GM23248 (cell line): ENCODE measurements around the gene IGFBP4. TPM values are rescaled to one million over a fixed set of nuclear protein-coding genes. Genes with fewer than 3 reads are reported as not detected.

Source experiments
- DNase-seq: peaks from one replicate; pipeline ENCODE4 v3.0.0-alpha.2; 2015
- H2AFZ ChIP-seq: fragments of 200-600 bp; sonication (generic); 2 replicates; pipeline ENCODE4 v1.6.1; 2016; ENCODE audit warnings: antibody characterized with exemption
- H3F3A ChIP-seq: fragments of 200-600 bp; sonication (generic); 2 replicates; pipeline ENCODE4 v1.6.1; 2016; ENCODE audit warnings: mild to moderate bottlenecking, antibody characterized with exemption, mixed run types; ENCODE audit not compliant: insufficient read depth
- H3K27ac ChIP-seq: fragments of 200-600 bp; sonication (generic); 2 replicates; pipeline ENCODE4 v1.5.1; 2016; ENCODE audit warnings: mild to moderate bottlenecking
- H3K27me3 ChIP-seq: fragments of 200-600 bp; sonication (generic); replicated peaks from 2 replicates; pipeline ENCODE4 v1.6.1; 2016; ENCODE audit warnings: mild to moderate bottlenecking; ENCODE audit not compliant: insufficient read depth
- H3K36me3 ChIP-seq: fragments of 200-600 bp; sonication (generic); 2 replicates; pipeline ENCODE4 v1.6.1; 2016; ENCODE audit warnings: low read depth, mild to moderate bottlenecking
- H3K4me1 ChIP-seq: fragments of 200-600 bp; sonication (generic); 2 replicates; pipeline ENCODE4 v1.6.1; 2016; ENCODE audit warnings: mild to moderate bottlenecking; ENCODE audit not compliant: insufficient read depth
- H3K4me2 ChIP-seq: fragments of 200-600 bp; sonication (generic); one replicate; pipeline ENCODE4 v1.6.1; 2016; ENCODE audit warnings: mild to moderate bottlenecking; ENCODE audit not compliant: unreplicated experiment
- H3K4me3 ChIP-seq: fragments of 200-600 bp; sonication (generic); 2 replicates; pipeline ENCODE4 v1.5.1; 2016; ENCODE audit warnings: mild to moderate bottlenecking
- H3K79me2 ChIP-seq: fragments of 200-600 bp; sonication (generic); 2 replicates; pipeline ENCODE4 v1.6.1; 2016; ENCODE audit warnings: mild to moderate bottlenecking; ENCODE audit not compliant: insufficient read depth
- H3K9ac ChIP-seq: fragments of 200-600 bp; sonication (generic); 2 replicates; pipeline ENCODE4 v1.6.1; 2016; ENCODE audit warnings: mild to moderate bottlenecking
- H3K9me2 ChIP-seq: fragments of 200-600 bp; sonication (generic); 2 replicates; pipeline ENCODE4 v1.6.1; 2016; ENCODE audit warnings: mixed run types, mild to moderate bottlenecking, moderate library complexity; ENCODE audit not compliant: insufficient read depth
- H3K9me3 ChIP-seq: fragments of 200-600 bp; sonication (generic); one replicate; pipeline ENCODE4 v1.6.1; 2017; ENCODE audit warnings: low read depth
- H4K20me1 ChIP-seq: fragments of 200-600 bp; sonication (generic); 2 replicates; pipeline ENCODE4 v1.6.0; 2016; ENCODE audit not compliant: insufficient read depth
- EZH2 ChIP-seq: fragments of 200-600 bp; sonication (generic); IDR thresholded peaks from 2 replicates; pipeline ENCODE4 v1.6.1; 2018; ENCODE audit warnings: antibody characterized with exemption, mild to moderate bottlenecking; ENCODE audit not compliant: insufficient read depth, poor library complexity, severe bottlenecking
- EZH2phosphoT487 ChIP-seq: fragments of 200-600 bp; sonication (generic); IDR thresholded peaks from 2 replicates; pipeline ENCODE4 v1.6.1; 2018; ENCODE audit warnings: antibody characterized with exemption, moderate library complexity, mild to moderate bottlenecking, low read depth; ENCODE audit not compliant: insufficient read depth
- WGBS, 2 experiments: methylation state at CpG; one replicate each; pipeline ENCODE4 v1.1.6; 2015 to 2017; ENCODE audit warnings: low lambda C conversion rate in 2 of 2, low coverage in 1 of 2; ENCODE audit errors: missing lambda C conversion rate in 2 of 2; 5-methylcytosine and 5-hydroxymethylcytosine counted together
- in situ Hi-C: fragments of 300-500 bp; cut with MboI; formaldehyde crosslinking; loops from 2 replicates; pipeline ENCODE4 v1.15.0; 2020
- polyA plus RNA-seq: library from polyadenylated mRNA; unstranded; fragments of >200 nt; fragmentation: Nextera tagmentation; extraction: Ambion mirVana; gene quantifications from 2 replicates; pipeline ENCODE4 v1.2.1, GENCODE V29; 2016
- total RNA-seq: library from RNA; depleted of rRNA; stranded (reverse); fragments of >200 nt; shearing (Covaris generic); gene quantifications from 2 replicates; pipeline ENCODE4 v1.2.3, GENCODE V29; 2014

Gene IGFBP4
- total and polyA plus RNA-seq, 2 experiments from 2014 or later, result 408 to 1,209 TPM

DNA sequence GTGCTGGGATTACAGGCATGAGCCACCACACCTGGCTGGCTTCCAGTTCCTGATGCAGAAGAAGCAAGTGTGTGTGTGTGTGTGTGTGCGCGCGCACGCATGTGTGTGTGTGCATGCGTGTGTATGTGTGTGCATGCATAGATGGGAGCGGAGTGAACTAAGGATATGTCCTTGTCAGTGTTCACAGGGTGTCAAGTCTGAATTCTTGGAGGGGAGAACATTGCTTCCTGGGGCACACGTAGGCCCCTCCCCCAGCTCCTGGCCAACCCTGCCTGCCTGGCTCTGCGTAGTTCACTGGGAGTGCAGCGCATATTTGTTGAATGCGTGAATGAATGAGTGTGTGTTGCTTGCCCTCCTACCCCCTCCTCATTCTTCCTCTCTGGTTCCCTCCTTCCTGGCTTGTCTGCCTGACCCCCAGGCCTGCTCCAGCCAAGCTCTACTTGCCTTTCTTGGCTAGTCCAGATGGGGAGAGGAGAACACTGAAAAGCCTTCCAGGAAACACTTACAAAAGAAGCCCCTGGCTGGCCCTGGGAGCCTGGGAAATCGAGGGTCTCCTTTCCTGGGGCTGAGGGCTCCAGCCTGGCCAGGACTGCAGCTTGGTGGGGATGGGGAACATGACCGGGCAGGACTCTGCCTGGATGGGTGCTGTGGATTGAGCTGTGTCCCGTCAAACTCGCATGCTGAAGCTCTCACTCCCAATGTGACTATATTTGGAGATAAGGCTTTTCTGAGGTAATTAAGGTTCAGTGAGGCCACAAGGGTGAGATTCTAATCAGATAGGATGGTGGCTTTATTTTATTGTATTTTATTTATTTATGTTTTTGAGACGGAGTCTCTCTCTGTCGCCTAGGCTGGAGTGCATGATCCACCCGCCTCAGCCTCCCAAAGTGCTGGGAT, 27.9 kb downstream of the IGFBP4 start:
- no peaks in the 10 kb centered on the region for H3K36me3 ChIP-seq
- in situ Hi-C loops, result no loop called here
- H2AFZ ChIP-seq, result no peak overlapping the region
- H3K4me1 ChIP-seq, result peaks cover 9% of the 10 kb centered on the region; the same call in 1 of the 2 replicates
- no peak overlapping the region for H3K9ac ChIP-seq
- DNase-seq, result peak; percentile 40
- H3K27ac ChIP-seq, result peak overlapping the region; percentile 35; the same call in 1 of the 2 replicates
- no peaks in the 10 kb centered on the region for H3K9me3 ChIP-seq
- no peak overlapping the region for H3K4me3 ChIP-seq
- H4K20me1 ChIP-seq, result no peaks in the 10 kb centered on the region
- H3K4me2 ChIP-seq, result no peak overlapping the region
- no peak for TF ChIP-seq EZH2phosphoT487
- no peak for TF ChIP-seq EZH2
- 88 to 89% methylated on average over 17 of the region's 17 CpGs for WGBS, 2 experiments
- no peaks in the 10 kb centered on the region for H3K9me2 ChIP-seq
- no peaks in the 10 kb centered on the region for H3K27me3 ChIP-seq
- peaks cover 52% of the 10 kb centered on the region for H3F3A ChIP-seq
- H3K79me2 ChIP-seq, result no peaks in the 10 kb centered on the region

GRCh38 chr17:40471846-40472732, 28.8 kb downstream of the IGFBP4 start:
- no peak overlapping the region for H3K9ac ChIP-seq
- no peak overlapping the region for H3K4me3 ChIP-seq
- WGBS, 2 experiments, result 86 to 88% methylated on average over 6 of the region's 6 CpGs
- H2AFZ ChIP-seq, result no peak overlapping the region
- in situ Hi-C loops, result no loop called here
- H3K4me1 ChIP-seq, result peaks cover 9% of the 10 kb centered on the region; the same call in 1 of the 2 replicates
- H3K9me2 ChIP-seq, result no peaks in the 10 kb centered on the region
- H3K27ac ChIP-seq, result peak overlapping the region; percentile 35
- no peaks in the 10 kb centered on the region for H3K27me3 ChIP-seq
- peaks cover 51% of the 10 kb centered on the region for H3F3A ChIP-seq
- TF ChIP-seq EZH2 (no peak), EZH2phosphoT487 (no peak)
- H3K9me3 ChIP-seq, result no peaks in the 10 kb centered on the region
- H4K20me1 ChIP-seq, result no peaks in the 10 kb centered on the region
- no peaks in the 10 kb centered on the region for H3K79me2 ChIP-seq
- peak; percentile 43 for DNase-seq
- H3K36me3 ChIP-seq, result no peaks in the 10 kb centered on the region
- no peak overlapping the region for H3K4me2 ChIP-seq

DNA sequence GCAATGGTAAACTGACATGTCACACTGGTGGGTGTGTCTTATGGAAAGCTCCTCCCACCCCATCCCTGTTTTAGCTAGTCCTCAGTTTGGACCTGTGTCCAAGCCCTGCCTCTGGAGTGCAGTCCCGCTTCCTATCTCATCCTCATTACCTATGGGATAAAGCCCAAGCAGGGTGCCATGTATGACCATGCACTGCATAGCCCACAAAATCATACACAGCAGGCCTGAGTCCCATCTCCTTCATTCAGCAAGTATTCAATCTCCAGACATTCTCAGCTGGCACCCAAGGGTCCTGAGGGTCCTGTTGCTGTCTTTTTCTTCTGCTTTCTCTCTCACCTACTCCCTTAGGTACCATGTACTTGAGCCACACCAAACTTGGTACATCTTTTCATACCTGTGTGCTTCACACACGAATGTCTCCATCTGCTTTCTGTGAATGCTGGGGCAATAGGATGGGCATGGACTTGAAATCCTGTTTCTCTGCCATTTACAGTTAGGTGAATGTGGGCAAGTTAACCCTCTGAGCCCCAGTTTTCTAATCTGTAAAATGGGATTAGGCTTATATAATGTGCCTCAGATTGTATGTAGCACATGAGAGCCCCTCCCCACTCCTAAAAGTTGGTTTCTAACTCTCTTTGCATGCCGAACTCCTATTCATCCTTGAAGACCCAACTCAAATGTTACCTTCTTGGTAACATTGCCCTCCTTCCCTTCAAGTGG, 29.6 kb downstream of the IGFBP4 start:
- H3F3A ChIP-seq, result peaks cover 45% of the 10 kb centered on the region
- H2AFZ ChIP-seq, result no peak overlapping the region
- H3K4me1 ChIP-seq, result peaks cover 9% of the 10 kb centered on the region; the same call in 1 of the 2 replicates
- no peaks in the 10 kb centered on the region for H4K20me1 ChIP-seq
- in situ Hi-C loops, result no loop called here
- H3K4me2 ChIP-seq, result no peak overlapping the region
- no peak overlapping the region for H3K9ac ChIP-seq
- 91 to 97% methylated on average over 3 of the region's 3 CpGs for WGBS, 2 experiments
- no peaks in the 10 kb centered on the region for H3K79me2 ChIP-seq
- peak; percentile 53 for DNase-seq
- H3K27me3 ChIP-seq, result no peaks in the 10 kb centered on the region
- H3K4me3 ChIP-seq, result no peak overlapping the region
- no peaks in the 10 kb centered on the region for H3K36me3 ChIP-seq
- H3K9me2 ChIP-seq, result no peaks in the 10 kb centered on the region
- no peak overlapping the region for H3K27ac ChIP-seq
- TF ChIP-seq EZH2 (no peak), EZH2phosphoT487 (no peak)
- no peaks in the 10 kb centered on the region for H3K9me3 ChIP-seq
